NCI-H226 (cell line): Measurements from ENCODE around the gene IL9.

Source experiments
- DNase-seq: peaks from one replicate; pipeline ENCODE4 v3.0.0-alpha.2; 2015

Gene IL9

DNA sequence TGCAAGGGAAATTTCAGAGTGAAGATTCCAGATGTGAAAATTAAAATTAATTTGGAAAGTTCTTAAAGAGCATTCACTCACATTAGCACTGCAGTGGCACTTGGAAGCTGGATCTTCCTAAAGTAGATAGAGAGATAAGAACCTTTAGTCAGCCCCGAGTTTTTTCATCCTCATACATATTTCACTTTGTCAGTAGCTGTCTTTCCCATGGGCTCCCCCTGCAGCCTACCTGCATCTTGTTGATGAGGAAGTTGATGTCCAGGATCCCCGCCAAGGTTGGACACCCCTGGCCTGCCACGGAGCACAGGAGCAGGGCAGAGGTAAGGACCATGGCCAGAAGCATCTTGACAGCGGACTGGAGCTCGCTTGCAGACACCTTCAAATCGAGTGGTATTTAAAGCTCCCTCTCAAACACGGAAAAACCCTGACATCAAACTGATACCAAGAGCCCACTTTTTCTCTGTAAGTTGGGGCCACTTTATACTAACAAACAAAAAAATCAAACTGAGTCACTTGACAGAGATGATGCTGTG, at the start of gene IL9:
TSS of gene IL9 (minus strand) at position 368 of the 533 bp plus-strand sequence. CDS start at position 343, 25 bp downstream.
- DNase-seq = no peak

DNA sequence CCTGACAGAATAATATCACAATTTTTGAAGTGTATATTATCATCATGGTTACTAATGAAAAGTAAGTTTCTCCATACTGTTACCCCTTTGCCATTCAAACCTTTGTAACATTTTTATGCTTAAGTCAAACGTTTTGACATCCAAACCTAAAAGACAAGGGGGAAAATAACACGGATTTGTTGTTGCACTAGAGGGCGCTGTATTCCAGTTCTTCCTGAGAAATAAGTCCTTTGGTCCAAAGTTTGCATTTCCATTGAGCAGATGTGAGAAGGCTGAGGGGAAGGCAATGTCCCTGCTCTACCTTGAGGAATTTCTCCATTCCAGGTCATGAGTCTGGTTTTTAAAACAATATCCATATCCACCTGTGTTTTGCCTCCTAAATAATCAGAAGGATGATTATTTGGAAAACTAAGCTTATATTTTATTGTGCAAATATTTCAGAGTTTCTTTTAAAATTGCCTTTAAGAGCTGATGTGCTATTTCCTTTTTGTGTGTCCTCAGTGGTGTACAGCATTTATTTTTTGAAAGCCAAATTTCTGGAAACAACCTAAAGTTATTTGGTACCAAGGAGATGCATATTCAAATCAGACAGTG, 49.4 kb upstream of the IL9 start:
- DNase-seq = peak; percentile 50

DNA sequence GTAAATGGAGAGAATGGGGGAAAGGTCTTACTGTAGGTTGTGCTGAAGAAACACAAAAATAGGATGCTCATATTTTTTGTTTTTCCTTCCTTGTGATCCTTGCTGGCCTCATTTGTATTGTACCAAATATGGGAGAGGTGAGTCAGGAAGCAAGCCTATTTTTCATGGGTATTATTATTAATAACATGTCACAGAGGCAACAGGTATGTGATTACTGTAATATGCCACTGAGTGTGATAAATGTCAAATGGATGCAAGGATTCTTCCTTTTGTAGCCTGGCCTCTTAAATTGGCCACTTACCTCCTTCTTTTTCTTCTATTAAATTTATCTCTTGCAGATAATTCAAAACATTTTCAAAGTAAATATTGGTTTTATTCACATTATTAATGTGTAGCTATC, 48.9 kb upstream of the IL9 start:
- DNase-seq = no peak

DNA sequence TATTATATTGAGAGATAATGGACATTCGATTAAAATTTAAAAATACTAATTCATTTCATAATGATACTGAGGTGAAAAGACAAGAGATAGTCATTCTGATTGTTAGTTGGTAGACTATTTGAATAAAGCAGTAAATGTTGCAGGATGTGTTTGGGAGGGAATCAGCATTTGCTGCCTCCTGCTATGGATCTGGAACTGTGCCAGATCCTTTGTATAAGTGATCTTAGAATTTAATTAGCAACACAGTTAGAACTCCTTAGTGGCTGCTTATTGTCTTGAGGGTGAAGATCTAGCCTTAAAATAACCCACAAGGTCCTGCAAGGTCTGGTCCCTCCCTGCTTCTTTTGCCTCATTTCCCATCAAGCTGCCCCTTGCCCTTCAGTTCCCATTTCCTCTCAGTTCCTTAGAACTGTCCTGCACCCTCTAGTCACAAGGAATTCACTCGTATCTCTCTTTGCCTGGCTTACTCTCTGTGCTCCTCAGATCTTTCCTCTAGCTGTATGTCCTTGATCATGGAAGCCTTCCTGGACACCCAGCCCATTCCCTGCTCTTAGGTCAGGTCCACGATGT, 46.6 kb upstream of the IL9 start:
- DNase-seq = no peak

DNA sequence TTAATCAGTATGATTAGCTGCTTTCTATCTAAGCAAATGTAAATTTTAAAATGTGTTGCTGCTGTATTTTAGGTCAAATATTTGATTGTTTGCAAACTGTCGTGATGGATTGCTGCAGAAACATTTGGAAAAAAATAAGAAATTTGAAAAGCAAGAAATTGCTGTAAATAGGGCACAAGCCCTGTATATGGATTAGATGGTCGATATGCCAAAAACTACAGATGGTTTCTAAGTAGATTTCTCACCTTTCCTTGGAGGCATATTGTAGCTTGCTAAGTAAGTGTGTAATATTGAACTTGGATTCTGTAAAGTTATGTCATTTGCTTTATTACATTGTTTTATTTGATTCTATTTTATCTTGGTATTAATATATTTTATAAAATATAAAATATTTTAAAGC, 46.1 kb upstream of the IL9 start:
- no peak for DNase-seq

DNA sequence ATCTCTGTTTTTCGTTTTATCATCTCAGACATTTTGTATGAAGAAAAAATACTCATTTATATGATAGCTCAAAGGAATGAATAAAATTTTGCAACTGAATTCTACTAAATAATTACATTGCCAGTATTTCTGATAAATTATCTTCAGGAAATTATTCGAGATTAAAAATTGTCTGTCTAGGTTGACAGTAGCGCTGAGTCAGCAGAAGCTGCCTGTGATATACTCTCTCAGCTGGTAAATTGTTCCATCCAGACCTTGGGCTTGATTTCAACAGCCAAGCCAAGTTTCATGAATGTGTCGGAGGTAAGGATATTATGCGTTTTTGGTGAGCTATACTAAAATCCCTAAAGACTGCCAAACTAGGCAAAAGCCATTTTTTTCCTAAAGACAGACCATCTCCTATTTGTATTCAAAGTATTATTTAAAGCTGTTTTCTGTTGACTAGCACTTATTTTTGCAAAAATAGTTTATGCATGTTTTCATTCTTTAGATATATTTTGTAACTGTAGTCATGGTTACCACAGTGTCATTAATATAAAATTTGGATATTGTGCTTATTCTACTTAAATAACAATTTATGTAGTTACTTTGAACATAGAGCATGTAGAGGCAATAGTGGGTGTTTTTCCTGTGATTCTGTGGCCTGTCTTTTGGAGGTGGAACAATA, 41.7 kb upstream of the IL9 start:
- no peak for DNase-seq

DNA sequence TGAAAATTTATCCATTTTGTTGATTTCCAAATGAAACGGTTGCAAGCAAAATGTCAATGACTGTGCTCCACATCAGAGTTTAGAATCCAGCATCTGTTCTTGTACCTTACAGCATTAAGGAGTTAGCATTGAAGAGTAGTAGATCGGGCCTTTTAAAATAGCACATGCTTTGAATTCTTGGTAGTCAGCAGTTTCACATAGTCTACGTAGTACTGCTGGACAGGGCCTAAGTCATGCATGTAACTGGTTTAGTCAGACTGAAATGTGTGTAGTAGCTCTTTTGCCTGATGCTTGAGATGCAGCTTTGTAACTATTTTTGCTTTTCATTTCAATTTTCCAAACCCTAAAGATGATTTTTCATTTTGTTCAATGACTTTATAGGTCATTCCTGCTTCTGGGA, 39.3 kb upstream of the IL9 start:
- no peak for DNase-seq

DNA sequence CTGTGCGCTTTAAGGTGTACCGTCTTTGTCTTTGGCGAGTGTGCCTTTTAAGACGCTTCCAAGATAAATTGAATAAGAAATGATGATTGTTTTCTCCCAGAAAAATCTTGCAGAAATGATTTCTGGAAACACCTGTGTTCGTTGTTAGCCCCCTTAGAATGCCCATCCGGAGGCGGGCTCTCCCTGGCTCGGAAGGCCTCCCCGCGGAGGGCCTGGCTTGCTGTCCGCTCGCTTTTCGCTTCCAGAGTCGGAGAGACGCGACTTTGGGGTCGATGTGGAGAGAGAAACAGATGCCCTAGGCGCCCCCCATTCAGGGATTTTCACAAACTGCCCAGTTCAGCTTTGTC, 35.3 kb upstream of the IL9 start:
- no peak for DNase-seq

DNA sequence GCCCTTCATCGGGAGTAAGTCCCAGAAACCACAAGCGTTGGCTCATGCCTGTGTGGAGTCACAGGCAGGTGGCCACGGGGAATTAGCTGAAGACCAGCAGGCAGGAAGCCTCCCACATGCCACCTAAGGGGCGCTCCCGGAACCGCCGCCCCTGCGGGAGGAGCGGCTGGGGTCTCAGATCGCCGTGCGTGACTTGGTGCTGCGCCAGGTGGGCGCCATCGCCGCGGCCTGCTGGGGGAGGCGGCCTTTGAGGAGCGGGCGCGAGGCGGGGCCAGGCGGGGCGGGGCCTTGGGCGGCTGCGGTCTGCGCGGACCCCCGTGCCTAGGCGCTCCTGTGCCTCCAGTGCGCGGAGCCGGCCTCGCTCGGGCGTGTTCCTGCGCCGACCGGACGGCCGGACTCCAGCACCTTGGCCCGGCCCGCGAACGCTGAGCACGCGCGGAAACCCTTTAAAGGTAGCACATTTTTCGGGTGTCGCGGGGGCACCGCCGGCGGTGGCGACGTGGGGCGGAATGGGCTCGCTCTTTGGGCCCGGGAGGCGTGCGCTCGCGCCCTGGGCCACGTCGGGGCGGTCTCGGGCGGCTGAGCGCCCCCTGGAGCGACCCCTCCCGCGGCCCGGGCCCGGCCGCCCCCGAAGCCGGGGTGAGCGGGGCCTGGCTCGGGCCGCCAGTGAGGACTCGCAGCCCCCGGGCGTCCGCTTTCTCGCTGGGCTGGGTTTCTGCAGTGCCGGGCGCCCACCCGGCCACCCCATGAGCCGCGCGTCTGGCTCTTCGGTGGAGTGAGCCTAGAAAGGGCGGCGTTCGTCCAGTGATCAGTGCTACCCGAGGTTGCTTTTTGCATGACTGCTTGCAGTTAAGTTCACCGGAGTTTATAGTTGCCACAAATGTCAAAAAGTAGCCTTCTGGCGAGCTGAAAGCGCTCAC, 34.6 kb upstream of the IL9 start:
- DNase-seq = no peak

DNA sequence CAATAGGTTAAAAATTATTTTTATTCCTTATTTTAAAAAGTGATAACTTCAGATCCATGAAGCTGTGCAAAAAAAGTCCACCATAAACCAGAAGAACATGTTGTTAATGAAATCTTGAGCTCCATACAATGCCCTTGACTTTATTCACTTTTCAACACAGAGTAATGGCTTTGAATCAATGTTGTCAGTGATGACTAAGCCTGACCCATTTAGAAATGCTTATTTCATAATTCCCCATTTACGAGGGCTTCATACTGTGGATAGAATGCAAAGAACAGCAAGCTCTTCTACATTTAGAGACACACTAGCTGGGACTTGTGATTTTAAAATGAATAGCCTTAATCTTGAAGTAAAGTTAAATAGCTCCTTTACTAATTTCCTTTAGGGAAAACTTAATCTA, 25.7 kb upstream of the IL9 start:
- peak; percentile 22 for DNase-seq

DNA sequence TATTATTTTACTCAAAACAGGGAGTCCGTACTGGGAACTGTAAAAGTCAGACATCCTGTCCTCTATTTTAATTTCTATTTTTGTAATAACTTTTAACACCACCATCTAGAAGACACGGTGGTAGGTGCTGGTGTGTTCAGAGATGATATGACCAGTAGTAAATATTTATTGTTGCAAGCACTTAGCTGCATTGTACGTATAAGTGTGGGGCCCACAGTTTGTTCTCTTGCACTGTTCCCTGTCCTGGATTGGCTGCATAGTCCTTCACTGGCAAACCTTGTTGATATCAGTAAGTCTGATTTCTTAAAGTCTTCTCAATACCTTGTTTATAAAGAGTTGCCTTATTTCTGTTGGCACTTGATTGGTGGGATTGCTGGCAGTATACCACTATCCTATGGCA, 24.6 kb upstream of the IL9 start:
- DNase-seq = no peak

DNA sequence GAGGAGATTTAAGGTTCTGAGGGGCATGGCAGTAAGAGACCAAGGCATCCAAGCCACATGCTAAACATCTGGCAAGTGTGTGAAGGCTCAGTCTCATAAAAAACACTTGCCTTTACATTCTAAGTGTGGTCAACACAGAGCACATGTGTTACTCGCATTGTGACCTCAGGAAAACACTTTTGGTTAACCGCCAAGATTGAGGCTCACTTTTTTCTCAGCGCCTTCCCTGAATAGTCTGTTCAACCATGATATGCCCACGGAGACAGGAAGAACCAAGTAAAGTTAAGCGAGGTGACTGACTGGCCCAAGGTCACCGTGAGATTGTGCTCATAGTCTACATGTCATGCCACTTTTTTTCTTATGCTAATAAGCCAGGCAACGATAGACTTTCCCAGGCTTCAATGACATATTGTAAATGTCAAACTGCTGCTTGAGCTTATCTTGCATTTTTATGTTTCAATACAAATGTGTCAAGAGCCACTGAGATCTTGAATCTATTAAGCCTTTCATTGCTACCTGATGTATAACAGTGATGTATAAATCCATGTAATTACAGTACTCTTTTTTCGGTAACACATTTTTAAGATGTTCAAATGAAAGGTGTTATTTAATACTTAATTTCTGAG, 21.1 kb upstream of the IL9 start:
- no peak for DNase-seq

DNA sequence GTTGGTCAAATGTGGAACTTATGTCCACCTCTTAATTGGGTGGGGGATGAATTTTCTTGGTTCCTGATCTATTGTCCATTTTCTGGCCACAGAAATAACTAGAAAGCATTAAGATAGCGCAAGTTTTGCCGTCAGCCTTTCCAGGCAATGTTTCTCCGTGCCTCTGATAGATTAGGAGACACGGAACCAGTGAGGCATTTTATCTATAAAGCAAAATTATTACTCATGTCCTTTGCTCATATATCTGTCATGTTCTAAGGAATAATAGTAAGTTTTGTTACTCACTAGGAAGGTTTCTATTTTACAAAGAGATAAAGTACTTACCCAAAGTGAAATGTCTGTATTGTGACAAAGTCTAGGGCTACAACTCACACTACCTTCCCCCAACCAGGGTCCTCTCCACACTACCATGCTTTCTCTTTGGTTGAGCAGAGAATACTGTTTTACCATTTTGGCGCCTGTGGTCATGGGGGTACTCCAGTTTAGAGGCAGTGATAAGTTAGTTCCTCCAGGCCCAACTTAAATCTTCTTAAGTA, 19.9 kb upstream of the IL9 start:
- no peak for DNase-seq

DNA sequence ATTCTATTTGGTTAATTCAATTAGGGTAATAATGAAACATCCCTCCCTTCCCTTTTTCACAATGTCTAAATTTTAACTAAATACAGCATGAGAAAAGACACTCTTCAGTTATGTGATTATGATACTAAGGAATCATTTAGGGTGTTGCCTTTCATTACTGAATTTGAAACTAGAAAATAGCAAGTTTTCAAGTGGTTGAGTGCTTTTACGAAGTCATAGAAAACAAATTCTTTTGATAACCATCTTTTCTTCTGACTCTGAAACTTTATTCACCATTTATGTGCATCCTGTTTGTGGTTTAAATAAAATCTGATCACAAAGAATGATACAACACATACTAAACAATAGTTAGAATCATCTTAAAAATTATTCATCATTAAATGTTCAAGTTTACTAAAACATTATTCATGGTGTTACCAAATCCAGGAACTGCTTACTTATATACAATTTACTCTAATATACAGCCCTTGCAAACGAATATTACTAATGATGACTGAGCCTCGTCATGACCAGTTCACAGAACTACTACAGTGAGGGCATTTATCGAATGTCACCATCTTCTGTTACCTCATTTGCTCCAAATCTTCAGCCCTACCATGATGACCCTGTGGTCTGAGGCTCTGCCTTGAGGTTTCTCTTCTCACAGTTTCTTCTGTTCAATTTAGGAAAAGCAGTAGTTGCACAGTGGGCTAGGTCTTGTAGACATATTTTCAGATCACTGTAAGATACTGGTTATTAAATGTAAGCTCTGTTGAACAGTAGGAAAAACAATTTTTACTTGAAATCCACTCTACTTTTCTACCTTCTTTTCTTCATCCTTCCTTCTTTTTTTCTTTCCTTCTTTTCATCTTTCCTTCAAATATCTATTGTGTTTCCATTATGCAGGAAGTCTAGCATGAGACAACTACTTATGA, 18.3 kb upstream of the IL9 start:
- no peak for DNase-seq

DNA sequence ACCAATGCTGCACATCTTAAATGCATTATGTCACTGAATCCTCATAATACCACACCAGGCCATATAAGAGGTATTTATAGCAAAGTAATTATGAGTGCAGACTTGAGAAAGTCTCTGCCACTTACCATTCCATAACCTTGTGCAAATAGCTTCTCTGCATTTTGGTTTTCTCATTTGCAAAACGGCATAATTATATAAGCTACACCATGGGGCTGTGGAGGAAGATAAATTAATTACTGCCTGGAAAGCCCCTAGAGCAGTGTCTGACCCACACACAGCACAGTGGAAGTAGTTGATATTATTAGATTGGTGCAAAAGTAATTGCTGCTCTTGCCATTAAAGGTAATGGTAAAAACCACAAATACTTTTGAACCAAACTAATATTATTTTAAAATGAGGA, 9.5 kb upstream of the IL9 start:
- DNase-seq = no peak

DNA sequence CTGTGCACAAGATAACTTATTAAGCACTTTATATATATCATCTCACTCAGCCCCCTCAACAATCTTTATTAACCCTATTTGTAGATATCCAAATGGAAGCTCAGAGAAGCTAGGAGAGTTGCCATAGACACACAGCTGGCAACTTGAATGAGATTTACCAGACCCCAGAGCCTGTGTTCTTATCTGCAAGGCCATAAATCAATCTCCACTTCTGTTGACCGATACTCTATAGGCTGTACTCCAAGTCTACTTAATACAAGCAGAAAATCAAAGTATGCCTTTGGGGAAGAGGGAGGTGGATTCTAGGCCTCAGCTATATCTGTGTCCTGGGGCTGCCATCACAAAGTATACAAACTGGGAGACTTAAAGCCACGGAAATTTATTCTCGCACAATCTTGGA, 6.0 kb upstream of the IL9 start:
- no peak for DNase-seq

DNA sequence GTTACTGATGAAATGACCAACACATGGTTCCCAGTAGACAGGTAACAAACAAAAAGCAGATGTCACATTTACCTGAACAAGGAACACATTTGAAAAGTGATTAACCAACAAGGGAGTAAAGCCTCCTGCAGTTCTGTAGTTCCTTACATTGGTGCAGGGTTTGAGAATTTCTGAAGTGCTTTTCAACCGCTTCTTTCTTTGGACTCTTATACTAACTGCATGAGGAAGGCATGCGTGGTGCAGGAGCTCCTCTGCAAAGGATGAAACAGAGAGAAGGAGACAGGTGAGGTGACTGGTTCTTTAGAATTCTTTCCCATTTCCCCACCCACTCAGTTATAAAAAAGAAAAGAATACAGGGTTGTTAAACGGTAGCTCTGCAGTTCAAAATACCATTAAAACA, 4.6 kb upstream of the IL9 start:
- DNase-seq = no peak

DNA sequence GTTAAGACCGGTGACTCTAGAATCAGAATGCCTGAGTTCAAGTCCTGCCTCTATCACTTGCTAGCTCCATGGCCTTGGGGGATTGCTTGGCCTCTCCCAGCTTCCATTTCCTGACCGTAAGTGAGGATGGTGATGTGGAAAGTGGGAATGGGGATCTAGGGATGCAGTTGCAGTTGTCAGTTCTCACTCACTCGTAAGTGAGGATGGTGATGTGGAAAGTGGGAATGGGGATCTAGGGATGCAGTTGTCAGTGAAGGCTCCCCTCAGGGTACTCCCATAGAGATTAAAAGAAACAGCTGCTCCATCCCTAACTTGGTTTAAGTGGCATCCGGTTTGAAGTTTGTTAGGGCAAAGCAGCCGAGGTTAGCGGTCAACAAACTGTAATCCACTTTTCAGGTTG, 3.0 kb upstream of the IL9 start:
- no peak for DNase-seq

DNA sequence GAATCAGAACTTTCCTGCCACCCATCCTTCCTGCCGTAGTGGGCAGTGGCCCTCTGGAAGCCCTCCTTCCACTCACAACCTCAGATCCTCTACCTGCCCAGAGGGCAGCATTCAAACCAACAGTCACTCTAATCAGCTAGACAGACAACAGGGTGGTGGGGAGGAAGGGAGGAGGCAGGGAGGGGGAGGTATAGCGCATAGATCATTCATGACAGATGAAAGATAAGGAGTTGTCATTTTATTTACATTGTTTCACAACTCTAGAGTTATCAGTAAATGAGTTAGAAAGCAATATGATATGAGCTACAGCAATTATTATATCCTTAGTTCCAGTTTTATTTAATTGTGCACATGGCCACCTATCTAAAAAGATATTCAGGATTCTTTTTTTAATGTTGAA, 852 bp downstream of the IL9 start:
- peak; percentile 65 for DNase-seq

DNA sequence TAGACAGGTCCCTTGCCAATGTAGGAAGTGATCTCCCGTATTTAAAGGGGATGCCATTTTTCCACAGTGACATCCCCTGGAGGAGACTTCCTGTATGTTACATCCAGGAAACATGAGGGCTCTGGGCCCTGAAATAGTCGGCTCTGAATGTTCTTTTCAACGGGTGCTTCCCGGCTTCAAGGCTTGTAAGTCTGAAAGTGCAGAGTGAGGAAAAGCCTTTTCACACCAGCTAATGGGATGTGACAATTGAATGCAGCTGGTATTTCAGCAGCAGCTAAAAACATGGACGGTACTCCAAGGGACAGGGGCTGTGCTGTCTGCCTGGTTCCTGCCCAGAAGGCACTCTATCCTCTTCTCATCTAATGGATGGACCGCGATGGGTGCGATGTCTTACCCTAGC, 1.4 kb downstream of the IL9 start:
- DNase-seq = no peak

DNA sequence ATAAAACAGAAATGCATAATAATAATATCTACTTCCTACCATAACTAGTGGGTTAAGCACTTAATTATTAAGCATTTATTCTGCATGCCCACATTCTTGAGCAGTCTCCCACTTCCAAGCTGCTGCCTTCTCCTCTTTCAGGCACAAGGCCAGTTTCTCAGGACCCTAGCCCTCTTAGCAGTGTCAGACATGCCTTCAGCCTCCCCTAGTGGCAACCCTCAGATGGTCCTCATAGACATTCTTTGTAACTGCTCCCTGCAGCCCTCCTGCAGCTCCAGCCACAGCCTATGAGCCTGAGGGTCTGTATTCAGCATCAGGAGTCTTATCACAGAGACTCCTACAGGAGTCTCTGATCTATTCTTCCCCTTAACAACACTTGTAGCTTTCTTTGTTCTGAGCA, 3.9 kb downstream of the IL9 start:
- DNase-seq = peak; percentile 33

DNA sequence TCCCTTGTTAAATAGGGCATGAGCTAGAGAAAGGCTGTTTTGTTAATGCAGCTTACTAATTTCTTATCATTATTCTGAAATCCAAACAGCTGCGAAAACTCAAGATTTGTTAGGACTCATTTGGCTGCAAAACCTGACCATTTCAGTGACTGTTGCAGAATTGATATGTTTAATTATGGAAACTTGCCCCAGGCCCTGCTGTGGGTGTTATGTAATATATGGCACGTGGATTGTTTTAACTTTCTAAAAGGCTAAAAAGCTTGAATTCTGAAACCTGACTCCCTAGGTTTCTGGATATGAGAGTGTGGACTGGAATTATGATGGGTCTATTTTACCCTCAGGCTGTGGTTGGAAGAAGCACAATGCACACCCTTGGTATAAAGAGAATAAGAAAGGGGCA, 4.4 kb downstream of the IL9 start:
- DNase-seq = peak; percentile 29
